NCI-H187 treated with DMSO at 0.1 percent for 48 hours (cell line): ENCODE results near the gene PPP3R1.
A peak's percentile ranks its signal among the peaks of the same experiment; 100 is the strongest.

Experiments
- DNase-seq: peaks from one replicate; lab custom pipeline; 2025; lab: John Stamatoyannopoulos, UW

The PPP3R1 gene

GRCh38 chr2:68256093-68256450, 3.7 kb upstream of the PPP3R1 start:
- no peak for DNase-seq

GRCh38 chr2:68253219-68254068, 1.1 kb upstream of the PPP3R1 start:
- no peak for DNase-seq

- no peak for DNase-seq
Measured at GRCh38 chr2:68251855-68252399, 405 bp downstream of the PPP3R1 start.

GRCh38 chr2:68251187-68251854, 1.0 kb downstream of the PPP3R1 start:
- peak; percentile 55 for DNase-seq

DNA sequence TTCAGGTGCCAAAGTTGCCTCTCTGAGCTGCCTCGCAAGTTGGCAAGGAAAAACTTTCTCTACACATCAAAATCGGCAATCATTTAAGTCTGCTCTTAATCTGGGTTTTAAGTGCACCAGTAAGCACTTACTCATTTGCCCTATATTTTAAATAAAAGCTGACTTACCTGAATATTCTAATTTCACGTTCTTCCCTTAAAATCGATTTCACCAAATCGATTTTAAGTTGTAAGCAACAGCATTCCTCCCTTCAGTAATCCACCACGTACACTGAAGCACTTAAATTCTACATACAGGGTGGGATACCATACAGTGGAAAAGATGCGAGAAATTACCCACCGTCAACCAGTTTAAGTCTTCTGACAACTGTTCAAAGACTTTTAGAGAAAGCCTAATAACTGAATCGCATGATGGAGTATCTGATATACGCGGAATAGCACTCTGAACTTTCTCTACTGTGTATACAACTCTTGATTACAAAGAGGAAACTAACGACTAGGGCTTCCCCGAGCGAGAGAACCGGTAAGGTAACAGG, 1.6 kb downstream of the PPP3R1 start:
- DNase-seq = no peak

GRCh38 chr2:68250196-68250595, 2.1 kb downstream of the PPP3R1 start:
- DNase-seq = no peak

GRCh38 chr2:68248806-68249205, 3.5 kb downstream of the PPP3R1 start:
- no peak for DNase-seq

GRCh38 chr2:68248361-68248760, 4.0 kb downstream of the PPP3R1 start:
- no peak for DNase-seq

DNA sequence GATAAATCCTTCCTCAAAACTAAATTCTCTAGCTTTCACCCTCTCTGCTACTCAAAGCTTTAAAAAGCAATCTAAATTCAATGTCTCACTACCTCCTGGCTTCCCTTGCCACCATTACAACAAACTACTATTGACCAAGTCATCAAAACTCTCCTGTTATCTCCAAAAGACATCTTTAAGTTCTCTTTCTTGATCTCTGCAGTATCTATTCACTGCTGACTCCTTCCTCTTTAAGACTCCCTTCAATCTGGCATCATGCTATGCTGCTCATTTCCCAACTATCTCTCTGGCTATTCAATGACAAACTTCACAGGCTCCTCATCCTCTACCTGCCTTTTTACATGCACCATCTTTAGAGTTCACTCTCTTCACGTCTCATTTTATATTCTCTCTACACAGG, 5.9 kb downstream of the PPP3R1 start:
- no peak for DNase-seq

DNA sequence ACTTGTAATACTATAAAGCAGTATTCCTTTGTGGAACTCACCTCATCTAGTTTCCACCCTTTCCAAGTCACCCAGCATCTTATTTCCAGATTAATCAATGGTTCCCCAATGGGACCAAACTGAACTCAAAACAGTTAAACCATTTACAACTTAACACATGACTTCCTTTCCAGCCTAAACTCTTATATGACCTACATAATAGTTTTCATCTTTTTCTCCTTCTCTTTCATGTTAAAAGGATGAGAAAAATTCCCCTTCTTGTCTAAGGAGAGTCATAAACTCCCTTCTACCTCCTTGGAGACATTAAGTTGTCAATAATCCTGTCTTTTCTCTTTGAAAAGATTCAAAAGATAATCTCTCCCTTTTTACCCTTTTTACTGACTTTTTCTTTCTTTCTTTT, 6.7 kb downstream of the PPP3R1 start:
- no peak for DNase-seq

- DNase-seq = no peak
Measured at GRCh38 chr2:68245066-68245465, 7.3 kb downstream of the PPP3R1 start.

DNA sequence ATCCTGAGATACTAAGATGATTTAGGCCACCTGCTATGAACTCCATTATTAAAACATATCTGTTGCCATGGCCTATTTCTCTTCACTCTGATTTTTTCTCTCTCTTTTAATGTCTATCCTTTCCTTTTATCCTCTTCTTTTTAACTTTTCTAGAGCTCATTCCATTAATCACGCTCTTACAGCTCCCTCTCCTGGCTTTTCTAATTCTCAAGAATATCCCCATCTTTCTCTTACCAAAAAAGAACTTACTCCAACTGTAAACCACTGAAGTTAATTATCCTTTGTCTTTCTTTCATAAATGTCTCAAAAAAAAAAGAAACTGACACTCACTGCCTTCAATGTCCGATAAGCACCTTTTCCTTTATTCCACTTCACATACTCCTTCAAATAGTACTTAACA, 7.9 kb downstream of the PPP3R1 start:
- DNase-seq = no peak

- no peak for DNase-seq
Measured at GRCh38 chr2:68241732-68242131, 10.6 kb downstream of the PPP3R1 start.

- DNase-seq = no peak
Measured at GRCh38 chr2:68240446-68240845, 11.9 kb downstream of the PPP3R1 start.

- DNase-seq = no peak
Measured at GRCh38 chr2:68238955-68239822, 13.1 kb downstream of the PPP3R1 start.

DNA sequence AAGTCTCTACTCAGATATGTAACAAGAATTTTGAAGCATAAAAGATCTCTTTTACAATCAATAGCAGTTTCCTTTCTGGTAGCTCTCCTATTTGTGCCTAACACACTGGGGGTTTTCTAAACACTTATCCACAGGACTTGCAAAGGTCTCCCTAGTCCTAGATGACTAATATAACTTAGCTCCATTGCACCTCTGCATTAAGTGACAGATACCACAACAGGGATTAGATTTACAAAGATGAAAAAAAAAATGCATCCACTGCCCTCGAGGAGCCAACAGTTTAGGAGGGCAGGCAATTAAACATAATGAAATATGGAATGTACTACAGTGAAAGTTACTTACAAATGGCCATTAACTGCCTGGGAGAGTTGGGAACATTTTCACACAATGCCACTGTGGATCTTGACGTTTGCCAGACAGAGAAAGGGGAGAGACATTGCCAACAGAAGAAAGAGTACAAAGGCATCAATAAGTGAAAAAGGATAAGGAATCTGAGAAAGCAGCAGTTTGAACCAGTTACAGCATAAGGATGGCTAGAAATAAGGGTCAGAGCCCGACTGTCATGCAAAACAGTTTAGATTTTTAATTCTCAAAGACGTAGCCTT, 14.3 kb downstream of the PPP3R1 start:
- DNase-seq = no peak

- no peak for DNase-seq
Measured at GRCh38 chr2:68237404-68237803, 14.9 kb downstream of the PPP3R1 start.

DNA sequence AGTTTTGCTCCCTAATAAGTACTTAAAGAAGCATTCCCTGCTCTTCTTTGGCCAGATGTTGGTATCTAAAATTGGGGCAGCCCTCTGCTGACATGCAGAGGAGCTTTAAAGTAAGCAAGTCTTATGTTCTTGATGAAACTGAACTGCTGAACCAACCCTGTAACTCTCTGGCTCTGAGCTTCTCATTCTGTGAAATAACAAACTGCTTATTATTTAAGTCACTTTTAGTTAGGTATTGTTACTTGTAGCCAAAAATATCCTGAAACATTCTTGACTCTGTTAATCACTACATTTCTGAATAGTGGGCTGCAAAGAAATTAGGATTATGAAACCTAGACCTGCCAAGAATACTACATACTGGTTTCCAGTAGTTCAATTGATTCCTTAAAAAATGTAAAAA, 15.5 kb downstream of the PPP3R1 start:
- DNase-seq = no peak

- no peak for DNase-seq
Measured at GRCh38 chr2:68236103-68236734, 16.1 kb downstream of the PPP3R1 start.

DNA sequence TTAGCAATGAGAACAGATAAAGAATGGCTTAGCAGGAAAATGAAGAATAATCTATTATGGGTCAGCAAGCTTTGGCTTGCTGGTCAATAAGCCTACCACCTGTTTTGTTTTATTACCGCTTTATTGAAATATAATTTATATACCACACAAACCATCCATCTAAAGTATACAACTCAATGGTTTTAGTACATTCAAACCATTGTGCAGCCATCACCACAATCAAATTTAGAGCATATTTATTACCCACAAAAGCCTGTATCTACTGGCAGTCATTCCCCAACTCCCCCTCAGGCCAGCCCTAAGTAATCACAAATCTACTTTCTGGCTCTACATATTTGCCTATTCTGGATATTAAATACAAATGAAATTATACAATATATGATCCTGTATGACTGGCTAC, 17.2 kb downstream of the PPP3R1 start:
- no peak for DNase-seq

DNA sequence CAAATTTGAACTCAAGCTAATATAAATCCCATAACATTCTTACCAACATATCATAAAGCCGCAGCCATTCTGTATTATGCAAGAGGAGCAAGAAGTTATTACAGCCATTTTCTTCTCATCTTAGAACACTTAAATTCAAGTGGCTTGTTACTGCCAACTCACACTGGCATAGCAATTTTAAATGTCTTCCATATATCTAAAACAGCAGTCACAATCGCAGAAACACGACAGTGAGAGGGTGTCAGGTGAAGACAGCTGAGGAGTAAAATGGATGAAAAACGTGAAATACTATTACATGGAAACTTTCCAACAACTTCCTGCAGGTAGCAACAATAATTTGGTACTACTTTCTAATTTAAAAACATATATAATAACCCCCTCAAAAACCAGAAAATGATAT, 17.9 kb downstream of the PPP3R1 start:
- DNase-seq = no peak
